Posterior vena cava (tissue), 2 donors: ENCODE data around the gene TMEM203. TPM values are rescaled to one million over a fixed set of nuclear protein-coding genes. Genes with fewer than 3 reads are reported as not detected.

Source experiments
- DNase-seq: peaks from one replicate; pipeline ENCODE4 v3.0.0-alpha.2; 2020; ENCODE audit warnings: low spot score
- intact Hi-C, 2 donors: fragments of 100-400 bp; cut with DNase I; formaldehyde crosslinking; loops; one replicate each; pipeline versions ENCODE4 v1.14.1 to v1.14.2; 2022 to 2023
- total RNA-seq, 2 donors: library from RNA; stranded (reverse); fragmentation: NEBNext Ultra II Directional; extraction: Animal tissue kit (Norgen Biotek cat#: 25700); gene quantifications; one replicate each; pipeline ENCODE4 v1.2.1, GENCODE V29; 2021
- donor health status: DM: yes; HTN: yes; CAD: no.
- donor health status: DM: yes; HTN: yes; CAD: no.

Gene TMEM203
- total RNA-seq, 2 donors from 2014 or later = 24.8 to 25.2 TPM

- no peak for DNase-seq
- intact Hi-C loops = no loop called here
These were observed 32.3 kb downstream of the TMEM203 start for GRCh38 chr9:137172901-137173795.

GRCh38 chr9:137171149-137171900 is 34.1 kb downstream of the TMEM203 start:
- intact Hi-C loops = no loop called here
- no peak for DNase-seq

- no peak for DNase-seq
- intact Hi-C loops = no loop called here
These were observed 34.8 kb downstream of the TMEM203 start for GRCh38 chr9:137170486-137171148.

- DNase-seq = no peak
- intact Hi-C loops = no loop called here
These were observed 35.5 kb downstream of the TMEM203 start, which contains the start of gene LRRC26 for GRCh38 chr9:137169896-137170358. TSS of gene LRRC26 (minus strand) at chr9:137170051. CDS start at chr9:137169943, 108 bp downstream.

GRCh38 chr9:137168904-137169856 is 36.3 kb downstream of the TMEM203 start:
- intact Hi-C loops = no loop called here

GRCh38 chr9:137168573-137168903 is 36.9 kb downstream of the TMEM203 start:
- intact Hi-C loops = no loop called here
- DNase-seq = no peak

More at GRCh38 chr9:137168904-137169856, 36.3 kb downstream of the TMEM203 start:
- DNase-seq = no peak

- intact Hi-C loops = no loop called here
- no peak for DNase-seq
These were observed 37.5 kb downstream of the TMEM203 start for GRCh38 chr9:137167747-137168572.

GRCh38 chr9:137167277-137167746 is 38.1 kb downstream of the TMEM203 start:
- DNase-seq = no peak
- intact Hi-C loops = no loop called here

- intact Hi-C loops = no loop called here
- DNase-seq = no peak
These were observed 38.8 kb downstream of the TMEM203 start for GRCh38 chr9:137166380-137167229.

GRCh38 chr9:137165250-137165836 is 40.1 kb downstream of the TMEM203 start:
- no peak for DNase-seq
- intact Hi-C loops = no loop called here

GRCh38 chr9:137164370-137165249 is 40.8 kb downstream of the TMEM203 start:
- intact Hi-C loops = no loop called here

GRCh38 chr9:137163805-137164204 is 41.6 kb downstream of the TMEM203 start:
- intact Hi-C loops = no loop called here
- DNase-seq = no peak

More at GRCh38 chr9:137164370-137165249, 40.8 kb downstream of the TMEM203 start:
- no peak for DNase-seq

GRCh38 chr9:137163365-137163715 is 42.1 kb downstream of the TMEM203 start:
- no peak for DNase-seq
- intact Hi-C loops = no loop called here

GRCh38 chr9:137162505-137163364 is 42.7 kb downstream of the TMEM203 start:
- intact Hi-C loops = no loop called here
- no peak for DNase-seq
